Breast epithelium (tissue), 3 donors: ENCODE results near the gene ZNF750.

ENCODE experiments used
- POLR2A ChIP-seq: fragments of 450-650 bp; IDR thresholded peaks from one replicate; pipeline ENCODE4 v1.6.1; 2016; ENCODE audit warnings: antibody characterized with exemption, mild to moderate bottlenecking, moderate library complexity
- POLR2AphosphoS5 ChIP-seq, 3 donors: sonication (generic); formaldehyde crosslinking; IDR thresholded peaks; one replicate each; pipeline ENCODE4 v1.6.1; 2017; ENCODE audit warnings: antibody characterized with exemption in 3 of 3

- TF ChIP-seq POLR2AphosphoS5 (IDR thresholded peaks at IDR 0.05) (no peak), POLR2A (no peak)
These were observed 16.5 kb upstream of the ZNF750 start for GRCh38 chr17:82856361-82856760.
